Endometrium (tissue), 2 donors: ENCODE measurements around the gene ANAPC13.

ENCODE experiments used
- FAIRE-seq: peaks from 2 replicates; lab custom pipeline; 2012; peaks lifted over from hg19 to GRCh38; lab: Jason Lieb, UNC
- donor health status: control.
- donor health status: control.

The ANAPC13 gene

DNA sequence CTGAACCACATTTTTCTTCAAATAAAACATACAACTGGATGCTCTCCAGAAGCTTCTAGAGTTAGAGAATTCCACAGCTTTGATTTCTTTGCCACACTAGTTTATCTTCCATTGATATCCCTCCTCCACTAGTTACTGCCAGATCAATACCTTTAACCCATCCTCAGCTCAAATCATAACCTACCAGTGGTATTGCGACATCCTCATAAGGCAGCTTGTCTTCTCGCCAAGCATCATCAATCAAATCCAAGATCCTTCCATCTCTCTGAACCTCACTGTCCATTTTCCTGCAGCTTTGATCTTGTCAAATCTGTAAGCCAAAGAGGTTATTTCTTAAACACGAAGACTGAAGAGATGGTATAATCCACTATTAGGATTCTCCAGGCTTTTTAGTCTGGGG is 3.2 kb downstream of the ANAPC13 start:
- no peak for FAIRE-seq

DNA sequence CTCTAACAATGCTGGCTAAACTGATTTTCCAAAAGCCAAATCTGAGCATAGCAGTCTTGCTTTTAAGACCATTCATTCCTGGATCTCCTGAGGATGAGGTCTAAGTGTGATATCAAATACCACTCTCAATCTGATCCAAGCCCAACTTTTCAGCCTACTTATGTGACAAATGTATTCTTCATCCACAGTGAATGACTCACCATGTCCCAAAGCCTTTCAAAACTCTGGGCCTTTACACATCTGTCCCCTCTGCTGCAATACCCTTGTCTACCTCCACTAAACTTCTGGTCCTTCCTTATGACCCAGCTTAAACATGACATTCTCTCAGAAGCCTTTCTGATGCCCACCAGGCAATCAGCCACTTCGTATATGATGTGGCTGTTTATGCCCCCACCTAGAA is 4.6 kb downstream of the ANAPC13 start:
- FAIRE-seq = no peak

DNA sequence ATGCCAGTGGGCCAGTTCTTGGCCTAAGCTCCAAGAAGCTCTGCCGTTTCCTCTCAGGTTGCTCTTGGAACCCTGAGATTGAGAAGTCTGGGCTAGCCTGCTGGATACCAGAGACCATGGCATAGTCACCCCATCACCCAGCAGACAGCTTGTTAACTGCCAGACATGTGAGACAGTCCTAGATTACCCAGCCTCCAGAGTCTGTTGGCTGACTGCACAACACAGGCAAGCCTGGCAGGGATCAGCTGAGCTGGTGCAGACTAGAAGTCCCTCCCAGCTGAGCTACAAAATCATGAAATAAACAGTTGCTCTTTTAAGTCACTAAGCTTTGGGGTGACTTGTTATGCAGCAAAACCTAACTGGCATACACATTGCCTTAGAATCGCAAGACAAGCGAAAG is 5.2 kb downstream of the ANAPC13 start:
- no peak for FAIRE-seq

DNA sequence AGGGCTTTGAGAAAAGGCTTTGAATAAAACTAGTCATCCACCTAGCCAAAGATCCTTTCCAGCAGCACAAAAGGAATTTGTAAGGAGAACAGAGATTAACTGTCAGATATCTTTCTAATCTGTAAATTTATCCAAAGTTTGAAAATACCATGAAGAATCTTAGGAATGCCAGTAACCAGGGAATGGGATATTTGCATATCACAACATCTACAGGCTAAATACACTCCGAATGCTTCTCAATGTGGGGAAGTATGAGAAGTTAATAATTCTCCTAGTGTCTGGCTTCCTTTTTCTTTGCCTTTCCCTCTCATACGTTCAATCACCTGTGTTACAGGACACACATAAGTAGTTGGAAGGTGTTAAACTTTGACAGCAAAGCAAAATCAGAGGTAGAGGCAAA is 7.8 kb downstream of the ANAPC13 start:
- no peak for FAIRE-seq

DNA sequence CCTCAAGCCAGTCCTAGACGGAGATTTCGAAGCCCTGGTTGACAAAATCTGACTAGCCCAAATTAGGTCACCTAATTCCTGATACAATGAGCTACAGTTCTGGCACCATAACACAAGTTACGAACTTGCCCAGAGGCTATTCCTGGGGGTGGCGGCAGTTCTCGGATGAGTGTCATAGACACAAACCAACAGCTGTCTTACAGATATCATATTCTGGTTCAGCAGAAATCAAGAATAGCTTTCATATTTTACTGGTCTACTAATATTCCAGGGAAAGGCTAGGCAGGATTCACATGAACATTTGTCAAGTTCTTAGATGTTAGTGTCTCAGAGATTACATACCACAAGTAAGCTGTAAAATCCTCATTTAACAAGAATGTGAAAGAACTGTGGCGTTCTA is 8.8 kb downstream of the ANAPC13 start:
- FAIRE-seq = no peak

DNA sequence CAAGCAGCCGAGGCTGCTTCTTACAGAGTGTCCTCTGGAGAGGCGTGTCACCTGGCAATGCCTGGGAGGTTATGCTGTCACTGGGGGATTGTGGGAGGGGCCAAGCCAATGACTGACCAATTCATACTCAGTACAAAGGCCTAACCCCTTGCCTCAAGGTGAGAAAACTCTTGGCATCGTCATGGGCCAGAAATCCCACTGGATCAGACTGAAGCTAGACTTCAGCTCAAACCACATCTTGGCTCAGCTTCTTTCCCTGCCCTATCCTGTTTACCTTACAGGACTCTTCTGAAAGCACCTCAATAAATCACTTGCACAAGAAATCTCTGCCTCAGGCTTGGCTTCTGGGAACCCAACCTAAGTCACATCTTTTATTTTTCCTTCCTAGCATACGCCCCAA is 9.5 kb downstream of the ANAPC13 start:
- FAIRE-seq = no peak

DNA sequence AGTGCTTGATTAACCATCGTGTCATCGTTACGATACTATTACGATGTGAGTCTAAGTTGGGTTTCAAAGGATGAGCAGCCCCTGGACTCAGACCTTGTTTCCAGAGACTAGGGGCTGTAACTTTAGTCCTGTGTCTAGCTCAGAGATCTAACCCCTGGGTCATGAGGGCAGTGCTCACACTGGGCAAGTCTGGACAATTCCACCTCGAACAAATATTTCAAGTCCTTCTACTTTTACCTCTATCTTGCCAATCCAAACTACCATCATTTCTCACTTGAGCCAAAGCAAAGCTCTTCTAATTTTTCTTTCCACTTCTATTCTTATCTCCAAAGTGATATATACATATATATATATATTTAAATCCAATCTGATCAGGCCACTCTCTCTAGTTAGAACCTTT is 10.8 kb downstream of the ANAPC13 start:
- no peak for FAIRE-seq

DNA sequence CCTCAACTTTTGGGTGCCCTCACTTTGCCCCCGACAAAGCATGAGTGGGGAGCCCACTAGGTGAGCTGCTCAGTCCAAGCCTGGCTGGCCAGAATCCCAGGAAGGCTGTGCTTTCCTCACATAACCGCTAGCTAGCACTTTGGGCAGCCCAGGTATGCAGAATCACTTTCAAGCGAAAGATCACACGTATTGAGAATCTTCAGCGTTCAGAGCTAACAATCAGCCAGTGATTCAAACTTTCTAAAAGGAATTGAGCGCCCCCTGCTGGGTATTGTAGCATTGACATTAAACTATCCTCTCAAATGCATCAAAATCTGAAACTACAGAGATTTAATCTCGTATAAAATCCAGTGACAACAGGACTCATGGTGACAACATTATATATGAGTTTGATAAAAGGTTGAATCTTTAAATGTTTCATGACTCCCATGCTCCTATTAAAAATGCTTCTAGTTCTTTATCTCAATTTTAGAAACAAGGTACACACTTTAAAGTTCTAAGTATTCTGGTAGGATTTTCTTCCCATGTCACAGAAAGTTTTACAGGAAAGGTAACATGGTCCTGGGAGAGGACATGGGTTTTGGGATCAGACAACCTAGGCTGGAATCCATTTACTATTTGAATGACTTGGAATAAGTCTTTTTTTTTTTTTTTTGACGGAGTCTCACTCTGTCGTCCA is 11.8 kb downstream of the ANAPC13 start:
- FAIRE-seq = peak; percentile 87

DNA sequence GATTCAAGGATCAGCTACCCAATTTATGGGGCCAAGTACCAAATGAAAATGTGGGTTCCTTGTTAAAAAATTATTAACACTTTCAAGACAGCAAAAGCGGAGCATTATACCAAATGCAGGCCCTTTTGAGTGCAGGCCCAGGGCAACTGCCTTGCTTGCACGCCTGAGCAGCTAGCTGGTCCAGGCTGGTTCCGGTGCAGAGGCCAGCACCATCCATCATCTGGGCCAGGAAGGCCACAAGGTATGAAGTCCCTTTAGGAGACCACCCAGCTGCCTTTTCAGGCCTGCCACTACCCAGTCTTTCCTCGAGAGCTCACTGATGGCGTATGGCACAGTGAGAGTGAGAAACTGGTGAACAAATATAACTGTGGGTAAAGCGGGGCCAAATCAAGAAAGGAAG is 13.0 kb downstream of the ANAPC13 start:
- FAIRE-seq = no peak

DNA sequence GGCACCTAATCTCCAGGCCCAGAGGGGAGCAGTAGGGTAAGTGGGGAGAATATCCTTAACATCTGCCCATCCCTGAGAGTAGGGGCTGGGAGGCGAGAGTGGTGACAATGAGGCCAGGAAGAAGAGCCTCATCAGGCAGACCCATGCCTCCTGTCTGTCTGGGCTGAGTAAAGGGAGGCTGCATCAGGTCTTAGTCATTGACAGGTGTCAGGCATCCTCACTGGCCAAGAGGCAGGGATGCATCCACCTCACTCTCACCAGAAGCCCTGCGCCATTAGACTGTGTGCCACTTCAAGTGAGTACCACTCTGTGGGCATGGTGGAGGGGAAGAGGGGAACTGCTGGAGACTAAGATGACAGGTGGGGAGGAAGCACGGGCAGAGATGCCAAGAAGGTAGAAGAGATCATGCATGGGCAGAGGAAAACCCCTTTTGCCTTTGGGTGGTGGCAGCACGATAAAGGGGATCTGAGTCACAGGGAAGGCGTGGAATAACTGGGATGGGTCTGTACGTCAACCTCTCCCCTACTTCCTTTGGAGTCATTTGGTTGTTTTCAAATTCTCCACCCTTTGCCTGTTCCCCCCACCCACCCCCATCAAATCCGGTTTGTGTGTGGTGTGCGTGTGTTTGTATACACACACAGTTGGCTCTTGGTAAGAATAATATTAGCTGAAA is 14.1 kb downstream of the ANAPC13 start:
- no peak for FAIRE-seq

DNA sequence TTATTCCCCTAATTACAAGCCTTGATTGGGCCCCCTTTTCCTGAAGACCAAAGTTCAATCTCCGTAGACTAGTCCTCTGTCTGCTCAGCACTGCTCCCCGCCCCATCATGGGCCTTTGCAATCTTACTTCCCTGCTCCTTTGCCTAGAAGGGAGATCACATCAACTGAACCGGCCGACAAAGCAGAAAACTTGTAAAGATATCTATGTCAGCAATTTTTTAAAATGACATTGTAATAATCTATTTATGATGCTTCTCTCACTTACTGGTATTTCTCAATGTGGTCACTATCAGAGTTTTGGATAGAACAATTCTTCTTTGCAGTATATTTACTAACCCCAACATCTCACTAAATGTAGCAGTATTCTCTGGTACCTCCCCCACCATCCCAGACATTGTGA is 17.3 kb downstream of the ANAPC13 start:
- no peak for FAIRE-seq

DNA sequence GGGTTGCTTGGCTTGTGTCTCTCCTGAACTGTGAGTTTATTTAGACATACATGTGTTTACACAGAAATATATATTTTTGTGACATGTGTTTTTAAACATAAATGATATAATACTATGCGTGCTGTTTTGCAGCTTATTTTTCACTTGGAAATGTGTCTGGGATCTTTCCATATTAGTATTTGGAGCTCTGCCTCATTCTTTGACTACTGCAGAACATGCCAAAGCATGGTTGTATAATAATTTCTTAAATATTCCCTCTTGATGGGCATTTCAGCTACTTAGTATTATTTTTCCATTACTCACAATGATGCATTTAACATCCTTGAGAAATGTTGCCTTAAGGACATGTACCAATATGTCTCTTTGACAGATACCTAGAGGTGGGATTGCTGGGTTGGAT is 19.5 kb downstream of the ANAPC13 start:
- no peak for FAIRE-seq

DNA sequence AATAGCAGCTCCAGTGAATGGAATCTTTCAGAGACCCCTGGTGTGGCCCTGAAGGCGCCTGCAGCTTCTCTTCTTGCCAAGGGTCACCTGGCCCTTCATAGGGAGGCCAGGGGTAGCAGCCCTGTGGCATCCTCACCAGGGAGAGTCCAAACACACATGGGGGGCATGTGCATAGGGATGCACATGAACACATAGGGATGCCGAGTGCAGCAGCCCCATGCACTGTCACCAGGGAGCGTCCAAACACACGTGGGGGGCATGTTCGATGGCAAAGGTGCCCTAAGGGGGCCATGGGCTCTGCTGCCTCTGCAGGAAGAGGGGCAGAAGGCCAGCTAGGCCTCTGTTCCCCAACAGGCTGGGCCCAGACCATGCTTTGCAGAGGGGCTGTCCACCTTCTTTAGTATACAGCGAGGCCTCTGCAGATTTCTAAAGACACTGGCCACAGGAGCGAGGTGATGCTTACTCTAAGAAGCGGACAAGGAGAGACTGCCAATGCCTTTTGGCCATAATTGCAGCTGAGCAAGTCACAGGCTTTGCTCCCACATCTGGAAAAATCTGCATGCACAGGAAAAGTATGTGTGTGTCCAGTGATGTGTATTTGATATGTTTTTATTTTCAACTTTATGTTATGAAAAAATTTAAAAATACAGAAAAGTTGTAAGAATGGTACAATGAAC is 21.0 kb downstream of the ANAPC13 start:
- no peak for FAIRE-seq

DNA sequence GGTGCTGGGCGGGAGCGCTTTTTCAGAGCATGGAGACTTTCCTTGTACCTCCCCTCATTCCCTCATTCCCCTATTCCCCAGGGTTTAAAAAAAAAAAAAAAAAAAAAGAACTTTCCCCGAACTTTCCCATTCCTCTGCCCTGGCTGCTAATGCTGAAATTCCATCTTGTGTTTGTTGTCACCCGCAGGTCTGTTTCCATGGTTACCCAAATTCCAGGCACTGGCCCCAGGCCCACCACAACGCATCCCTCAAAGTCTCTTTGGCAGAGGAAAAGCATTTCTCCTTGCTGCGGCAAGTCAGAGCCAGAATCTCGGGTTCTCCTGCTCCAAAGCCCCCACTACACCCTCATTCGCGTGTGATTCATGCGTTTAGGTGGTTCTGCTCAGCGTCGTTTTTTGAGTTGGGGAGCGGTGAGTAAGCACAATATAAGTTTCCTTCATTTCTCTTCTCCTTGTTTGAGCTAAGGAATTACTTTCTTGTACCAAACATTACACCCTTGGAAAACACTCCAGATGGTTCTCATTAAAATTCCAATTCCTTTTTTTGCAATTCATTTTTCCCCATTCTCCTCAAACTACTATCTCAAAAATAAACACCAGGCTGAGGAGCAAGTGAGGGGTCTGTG is 21.6 kb downstream of the ANAPC13 start:
- FAIRE-seq = peak; percentile 89

DNA sequence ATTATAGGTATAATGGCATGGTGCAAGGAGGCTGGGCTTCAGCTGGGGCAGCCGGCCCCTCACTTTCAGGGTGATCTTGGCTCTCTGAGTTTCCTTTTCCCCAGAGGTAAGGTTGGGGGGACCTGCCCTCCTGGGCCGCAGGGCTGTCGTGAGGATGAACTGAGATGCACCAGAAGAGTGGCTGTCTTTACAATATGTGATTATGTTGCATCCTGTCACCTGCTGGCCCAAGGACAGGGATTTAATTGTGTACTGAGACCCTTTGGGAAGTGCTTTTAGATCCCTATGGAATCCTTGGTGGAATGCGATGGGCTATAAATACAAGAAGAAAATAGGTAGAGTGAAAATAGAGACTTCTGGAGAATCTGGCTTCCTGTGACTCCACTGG is 22.1 kb downstream of the ANAPC13 start:
- FAIRE-seq = no peak

DNA sequence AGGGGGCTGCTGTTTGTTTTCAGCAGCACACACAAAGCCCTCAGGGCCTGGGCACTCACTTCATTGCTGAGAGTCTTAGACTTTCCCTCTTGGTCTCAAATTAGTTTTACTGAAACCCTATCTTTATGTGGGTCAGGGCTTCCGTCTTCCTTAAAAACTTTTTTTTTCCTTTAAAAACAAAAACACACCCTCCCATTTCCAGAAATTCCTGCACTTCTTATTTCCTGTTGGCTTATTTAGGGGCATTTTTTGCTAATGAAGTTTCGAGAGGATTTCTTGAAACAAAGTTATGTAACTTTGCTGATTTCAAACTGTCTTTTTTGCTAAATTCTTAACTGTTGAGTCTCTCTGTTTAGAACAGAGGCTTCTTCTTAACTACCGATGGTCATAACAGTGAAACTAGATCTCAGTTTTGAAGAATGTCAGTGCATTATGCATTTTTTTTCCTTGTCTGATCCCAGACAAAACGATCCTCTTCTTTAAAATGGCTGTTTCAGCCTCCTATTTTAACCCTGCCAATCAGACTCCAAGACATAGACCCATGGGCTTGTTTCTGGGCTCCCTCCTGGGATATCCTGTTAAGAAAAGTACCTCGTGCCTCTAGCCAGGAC is 23.3 kb downstream of the ANAPC13 start:
- FAIRE-seq = peak; percentile 97

DNA sequence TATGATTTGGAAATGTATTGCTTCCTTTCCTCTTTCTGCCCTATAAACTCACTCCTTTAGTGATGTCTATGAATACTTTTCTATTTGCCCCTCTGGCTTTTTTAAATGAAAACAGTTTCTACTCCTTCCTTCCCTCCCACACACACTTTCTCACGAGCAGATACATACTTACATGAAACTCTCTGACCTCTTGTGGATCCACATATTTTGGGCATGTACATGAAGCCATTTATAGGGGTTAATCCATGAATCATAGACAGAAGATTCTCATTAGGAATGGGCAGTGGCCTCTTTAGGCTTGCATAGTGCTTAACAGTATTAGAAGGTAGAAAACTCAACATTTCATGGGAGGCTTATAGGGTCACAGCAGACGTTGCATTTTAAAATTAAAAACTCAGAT is 24.8 kb downstream of the ANAPC13 start:
- no peak for FAIRE-seq

DNA sequence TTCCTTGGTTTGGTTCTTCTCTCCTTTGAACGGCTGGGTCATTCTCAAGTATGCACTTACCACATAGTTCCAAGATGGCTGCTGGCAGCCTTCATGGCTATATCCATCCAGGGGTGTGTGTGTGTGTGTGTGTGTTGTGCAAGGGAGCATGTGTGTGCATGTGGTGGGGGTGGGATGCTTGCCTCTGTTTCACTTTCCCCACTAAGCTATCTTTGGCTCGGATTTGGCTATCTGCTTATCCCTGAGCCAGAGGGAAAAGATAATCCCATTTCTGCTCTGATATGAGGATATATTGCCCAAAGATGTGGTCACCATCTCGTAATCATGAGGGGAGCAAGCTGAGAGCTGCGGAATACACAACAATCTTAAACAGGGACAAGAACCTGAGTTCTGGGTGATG is 26.2 kb downstream of the ANAPC13 start:
- no peak for FAIRE-seq

DNA sequence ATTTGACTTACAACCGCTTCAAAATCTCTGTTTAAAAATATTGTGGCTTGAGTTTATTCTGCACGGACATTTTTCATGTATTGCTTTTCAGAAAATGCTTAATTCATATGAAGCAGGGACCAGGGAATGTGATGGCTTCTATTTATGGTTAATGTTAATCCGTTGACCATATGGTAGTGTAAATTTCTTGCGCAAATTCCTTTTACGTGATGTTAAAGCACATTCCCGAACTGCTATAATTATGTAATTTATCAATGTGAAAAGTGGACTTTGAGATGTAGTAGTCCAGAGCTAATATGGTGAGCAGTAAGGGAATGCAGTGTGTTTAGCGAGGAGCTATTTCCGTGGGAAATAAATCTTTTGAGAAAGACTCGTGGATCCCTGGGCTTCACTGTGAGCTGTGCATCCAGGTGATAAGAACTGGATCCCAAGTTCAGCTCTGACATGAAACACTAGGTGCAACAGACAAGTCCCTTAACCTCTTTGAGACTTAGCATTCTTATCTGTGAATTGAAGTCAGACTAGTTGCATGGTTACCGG is 27.3 kb downstream of the ANAPC13 start:
- FAIRE-seq = no peak

DNA sequence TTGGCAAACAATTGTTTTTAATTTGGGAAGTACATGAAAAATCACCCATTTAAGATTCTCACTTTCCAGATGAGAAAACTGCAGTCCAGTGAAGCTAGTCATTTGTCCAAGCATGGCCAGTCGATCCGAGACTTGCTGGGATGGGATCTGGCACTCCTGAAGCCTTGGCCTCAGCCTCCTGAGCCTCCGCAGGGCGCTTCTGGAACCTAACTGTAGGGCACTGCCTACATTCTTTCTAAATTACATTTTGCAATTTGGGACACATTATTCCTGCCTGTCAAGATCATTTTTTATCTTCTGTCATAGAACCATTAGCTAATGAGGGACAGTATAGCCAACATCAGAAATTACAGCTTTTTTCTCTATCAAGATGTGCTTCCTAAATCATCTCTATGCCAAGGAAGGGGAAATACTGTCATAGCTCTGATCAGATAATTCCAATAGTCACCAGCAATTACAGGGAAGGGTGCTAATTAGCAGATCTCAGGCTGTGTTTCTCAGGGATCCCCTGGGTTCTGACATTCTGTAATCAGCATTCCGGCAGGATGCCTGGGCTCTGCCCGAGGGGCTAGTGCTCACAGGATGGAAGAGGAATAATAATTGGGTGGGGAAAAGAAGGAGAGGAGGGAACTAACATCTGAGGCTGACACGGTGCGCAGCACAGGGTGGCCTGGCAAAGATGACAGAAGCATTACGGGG is 28.3 kb downstream of the ANAPC13 start:
- no peak for FAIRE-seq

DNA sequence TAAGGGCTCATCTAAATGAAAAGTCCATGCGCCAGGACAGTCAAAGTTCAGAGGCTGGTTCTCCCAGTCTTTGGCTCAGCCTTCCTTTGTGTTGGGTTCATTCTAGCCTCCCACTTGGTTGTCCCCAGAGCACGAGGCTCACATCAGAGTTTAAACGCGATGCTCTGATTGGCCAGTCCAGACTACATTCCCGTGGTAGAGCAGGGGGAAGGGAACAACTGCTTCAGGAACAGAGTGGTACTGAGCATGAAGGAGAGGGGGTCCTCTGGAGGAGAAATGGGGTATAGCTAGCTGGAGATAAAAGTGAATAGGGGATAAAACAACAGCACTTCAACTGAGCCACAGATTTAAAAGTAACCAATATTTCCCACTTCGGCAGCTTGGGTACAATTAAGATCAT is 32.2 kb downstream of the ANAPC13 start:
- no peak for FAIRE-seq

DNA sequence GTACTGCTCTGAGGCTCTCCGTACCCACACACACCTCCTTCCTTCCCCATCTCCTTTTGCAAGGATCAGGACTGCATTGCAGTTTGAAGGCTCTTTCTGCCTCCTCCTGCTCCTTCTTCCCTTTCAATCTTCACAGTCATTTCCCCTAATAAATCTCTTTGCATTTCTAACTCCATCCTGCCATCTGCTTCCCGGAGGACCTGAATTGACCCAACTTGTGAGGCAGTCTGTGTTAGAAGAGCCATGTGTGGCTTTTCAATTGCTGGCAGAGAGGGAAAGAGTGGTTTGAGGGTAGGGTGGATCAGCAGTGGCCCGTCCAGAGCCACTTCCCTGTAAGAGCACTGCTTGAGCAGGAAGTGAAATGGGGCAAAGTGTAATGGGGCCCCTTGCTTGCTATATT is 35.8 kb downstream of the ANAPC13 start:
- no peak for FAIRE-seq
